ENCODE data around the gene UNC13A.
"Not testable (repeated sequence)": the region's sequence is repeated elsewhere in the genome, so short reads cannot be mapped to it uniquely, and the experiment has no call there.

GRCh38 chr19:17570291-17570690, 117.9 kb downstream of the UNC13A start:
- not testable (repeated sequence) for TF ChIP-seq FOXM1 (IDR thresholded peaks at IDR 0.05; ENCODE audit: borderline replicate concordance); SP1 (IDR thresholded peaks at IDR 0.05)
